Measurements from ENCODE around the gene ATP13A3.

DNA sequence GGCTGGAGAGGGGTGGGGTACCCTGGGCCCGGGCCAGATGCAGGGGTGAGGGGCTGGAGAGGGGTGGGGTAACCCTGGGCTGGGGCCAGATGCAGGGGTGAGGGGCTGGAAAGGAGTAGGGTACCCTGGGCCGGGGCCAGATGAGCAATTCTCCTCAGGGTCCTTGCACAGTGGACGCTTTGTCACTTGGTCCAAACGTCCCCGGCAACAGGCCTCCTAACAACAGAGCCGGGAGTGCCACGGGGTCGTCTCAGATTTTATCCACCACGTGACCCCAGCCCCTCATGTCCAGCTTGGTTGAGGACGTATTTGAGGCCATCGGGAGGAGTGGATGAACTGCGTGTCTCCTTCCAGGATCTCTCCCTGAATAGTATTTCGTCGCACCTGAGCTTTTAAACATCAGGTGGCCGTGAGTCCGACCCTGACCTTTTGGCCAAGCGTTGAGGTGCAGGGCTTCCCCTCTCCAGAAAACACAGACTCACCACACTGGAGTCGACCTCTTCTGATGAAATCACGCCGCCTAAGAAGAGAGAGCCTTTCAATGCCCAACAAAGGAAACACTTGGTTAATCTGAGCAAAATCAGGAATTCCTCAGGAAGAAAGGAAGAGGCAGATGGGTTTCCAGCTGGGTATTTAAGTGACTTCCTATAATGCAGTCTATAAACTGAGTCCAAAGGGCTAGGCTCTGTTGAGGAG, 104.5 kb downstream of the ATP13A3 start:
- TF ChIP-seq, protein P1, sequence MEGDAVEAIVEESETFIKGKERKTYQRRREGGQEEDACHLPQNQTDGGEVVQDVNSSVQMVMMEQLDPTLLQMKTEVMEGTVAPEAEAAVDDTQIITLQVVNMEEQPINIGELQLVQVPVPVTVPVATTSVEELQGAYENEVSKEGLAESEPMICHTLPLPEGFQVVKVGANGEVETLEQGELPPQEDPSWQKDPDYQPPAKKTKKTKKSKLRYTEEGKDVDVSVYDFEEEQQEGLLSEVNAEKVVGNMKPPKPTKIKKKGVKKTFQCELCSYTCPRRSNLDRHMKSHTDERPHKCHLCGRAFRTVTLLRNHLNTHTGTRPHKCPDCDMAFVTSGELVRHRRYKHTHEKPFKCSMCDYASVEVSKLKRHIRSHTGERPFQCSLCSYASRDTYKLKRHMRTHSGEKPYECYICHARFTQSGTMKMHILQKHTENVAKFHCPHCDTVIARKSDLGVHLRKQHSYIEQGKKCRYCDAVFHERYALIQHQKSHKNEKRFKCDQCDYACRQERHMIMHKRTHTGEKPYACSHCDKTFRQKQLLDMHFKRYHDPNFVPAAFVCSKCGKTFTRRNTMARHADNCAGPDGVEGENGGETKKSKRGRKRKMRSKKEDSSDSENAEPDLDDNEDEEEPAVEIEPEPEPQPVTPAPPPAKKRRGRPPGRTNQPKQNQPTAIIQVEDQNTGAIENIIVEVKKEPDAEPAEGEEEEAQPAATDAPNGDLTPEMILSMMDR (IDR thresholded peaks at IDR 0.05), result no peak
- no peak for TF ChIP-seq EZH2 (IDR thresholded peaks at IDR 0.05; ENCODE audit: borderline replicate concordance, insufficient read depth, low read depth, low read length, poor library complexity, severe bottlenecking)

All from B cell (primary cell).